Measurements from ENCODE around the gene BHLHA15.
"Not testable (repeated sequence)": the region's sequence is repeated elsewhere in the genome, so short reads cannot be mapped to it uniquely, and the experiment has no call there.

BHLHA15 gene

GRCh38 chr7:98211676-98212531 lies 665 bp downstream of the BHLHA15 start:
- no peak for DNase-seq

- DNase-seq: no peak
Observed at GRCh38 chr7:98212532-98213041, 1.3 kb downstream of the BHLHA15 start.

- DNase-seq: no peak
Observed at GRCh38 chr7:98213296-98213887, 2.2 kb downstream of the BHLHA15 start.

- DNase-seq: no peak
Observed at GRCh38 chr7:98213888-98214810, 2.9 kb downstream of the BHLHA15 start.

GRCh38 chr7:98214811-98215321 lies 3.6 kb downstream of the BHLHA15 start:
- DNase-seq: no peak

- DNase-seq: no peak
Observed at GRCh38 chr7:98215561-98216495, 4.6 kb downstream of the BHLHA15 start.

- DNase-seq: no peak
Observed at GRCh38 chr7:98216941-98217622, 5.8 kb downstream of the BHLHA15 start.

GRCh38 chr7:98217623-98218582 lies 6.7 kb downstream of the BHLHA15 start:
- DNase-seq: no peak

GRCh38 chr7:98219382-98219781 lies 8.1 kb downstream of the BHLHA15 start:
- not testable (repeated sequence) for DNase-seq

GRCh38 chr7:98221611-98222532 lies 10.6 kb downstream of the BHLHA15 start:
- DNase-seq: no peak

GRCh38 chr7:98222533-98223195 lies 11.4 kb downstream of the BHLHA15 start:
- DNase-seq: no peak

GRCh38 chr7:98223351-98223897 lies 12.2 kb downstream of the BHLHA15 start:
- no peak for DNase-seq

GRCh38 chr7:98223898-98224700 lies 12.9 kb downstream of the BHLHA15 start:
- no peak for DNase-seq

- DNase-seq: no peak
Observed at GRCh38 chr7:98224701-98225181, 13.5 kb downstream of the BHLHA15 start.

- DNase-seq: no peak
Observed at GRCh38 chr7:98225913-98226614, 14.8 kb downstream of the BHLHA15 start.

- no peak for DNase-seq
Observed at GRCh38 chr7:98227939-98228338, 16.7 kb downstream of the BHLHA15 start.

All from CD4-positive, alpha-beta T cell treated with Interleukin-21 for 1 hour (primary cell).